GM13977 (cell line): Measurements from ENCODE around the gene CTTN.

Source experiments
- DNase-seq: peaks from one replicate; pipeline ENCODE4 v3.0.0; 2012; ENCODE audit warnings: low spot score
- CTCF ChIP-seq: IDR thresholded peaks from 2 replicates; pipeline ENCODE4 v1.5.1; 2012; ENCODE audit warnings: mild to moderate bottlenecking, control low read depth; ENCODE audit not compliant: insufficient read depth; ENCODE audit errors: extremely low read depth, missing control alignments
- in situ Hi-C: fragments of 300-500 bp; cut with MboI; formaldehyde crosslinking; loops from one replicate; pipeline ENCODE4 v1.12.0; 2022; ENCODE audit warnings: low sequenced_read_pairs, low pct_unique_long_range_greater_than_20kb, mixed read lengths, inconsistent platforms; ENCODE audit not compliant: unreplicated experiment

Gene CTTN

GRCh38 chr11:70430671-70431574 lies 32.6 kb downstream of the CTTN start:
- DNase-seq, result no peak
- TF ChIP-seq CTCF, result no peak
- in situ Hi-C loops, result no loop called here

GRCh38 chr11:70431611-70432010 lies 33.3 kb downstream of the CTTN start:
- TF ChIP-seq CTCF, result no peak
- DNase-seq, result no peak
- in situ Hi-C loops, result no loop called here

- no peak for DNase-seq
- no peak for TF ChIP-seq CTCF
- in situ Hi-C loops, result no loop called here
Measured at GRCh38 chr11:70432065-70432464, 33.7 kb downstream of the CTTN start.

GRCh38 chr11:70432580-70432979 lies 34.3 kb downstream of the CTTN start:
- no peak for TF ChIP-seq CTCF
- no peak for DNase-seq
- in situ Hi-C loops, result no loop called here

GRCh38 chr11:70433038-70433437 lies 34.7 kb downstream of the CTTN start:
- no peak for DNase-seq
- no peak for TF ChIP-seq CTCF
- in situ Hi-C loops, result no loop called here

- in situ Hi-C loops, result no loop called here
- DNase-seq, result no peak
Measured at GRCh38 chr11:70433526-70433925, 35.2 kb downstream of the CTTN start.

More at GRCh38 chr11:70433526-70433925, 35.2 kb downstream of the CTTN start:
- TF ChIP-seq CTCF, result no peak
